ENCODE data around the gene CCDC194.

Gene CCDC194

DNA sequence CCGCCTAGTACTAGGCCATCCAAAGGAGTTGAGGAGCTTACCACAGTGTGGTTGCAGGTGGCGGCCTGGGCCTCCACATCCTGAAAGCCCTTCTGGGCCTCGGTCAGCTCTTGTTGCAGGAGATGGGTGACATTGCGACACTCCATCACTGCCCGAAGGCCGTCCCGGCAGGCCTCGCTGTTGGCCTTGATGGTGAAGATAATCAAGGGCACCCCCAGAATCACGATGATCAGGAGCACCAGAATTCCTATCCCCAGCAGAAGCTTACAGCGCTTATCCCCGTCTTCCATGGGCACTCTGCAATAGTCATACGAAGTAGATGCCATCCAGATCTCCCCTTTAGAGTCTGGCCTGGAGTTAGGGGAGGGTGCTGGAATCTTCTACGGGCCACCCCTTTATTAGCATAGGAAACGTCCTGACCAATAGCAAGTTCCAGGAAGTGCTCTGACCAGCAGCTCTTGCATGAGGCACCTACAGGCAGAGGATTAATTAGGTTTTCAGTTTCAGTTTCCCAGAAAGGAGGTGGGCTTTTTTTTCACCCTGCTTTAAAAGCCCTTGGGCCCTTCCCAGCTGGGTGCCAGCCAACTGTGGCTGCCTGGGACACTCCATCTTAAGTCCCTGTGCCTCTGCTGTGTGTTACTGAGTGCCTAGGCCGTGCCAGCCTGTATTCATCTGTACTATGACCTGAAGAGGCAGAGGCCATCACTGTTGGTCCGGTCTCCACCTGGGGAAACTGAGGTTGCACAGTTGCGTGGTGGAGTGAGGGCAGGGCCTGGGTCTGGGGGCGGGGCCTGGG lies 11.5 kb upstream of the CCDC194 start, which contains the start of gene BST2:
Gene BST2, minus strand, starts transcription at position 381 of the 796 bp plus-strand sequence. Its CDS starts 55 bp downstream, at position 326.
- peak; percentile 67 for DNase-seq

DNA sequence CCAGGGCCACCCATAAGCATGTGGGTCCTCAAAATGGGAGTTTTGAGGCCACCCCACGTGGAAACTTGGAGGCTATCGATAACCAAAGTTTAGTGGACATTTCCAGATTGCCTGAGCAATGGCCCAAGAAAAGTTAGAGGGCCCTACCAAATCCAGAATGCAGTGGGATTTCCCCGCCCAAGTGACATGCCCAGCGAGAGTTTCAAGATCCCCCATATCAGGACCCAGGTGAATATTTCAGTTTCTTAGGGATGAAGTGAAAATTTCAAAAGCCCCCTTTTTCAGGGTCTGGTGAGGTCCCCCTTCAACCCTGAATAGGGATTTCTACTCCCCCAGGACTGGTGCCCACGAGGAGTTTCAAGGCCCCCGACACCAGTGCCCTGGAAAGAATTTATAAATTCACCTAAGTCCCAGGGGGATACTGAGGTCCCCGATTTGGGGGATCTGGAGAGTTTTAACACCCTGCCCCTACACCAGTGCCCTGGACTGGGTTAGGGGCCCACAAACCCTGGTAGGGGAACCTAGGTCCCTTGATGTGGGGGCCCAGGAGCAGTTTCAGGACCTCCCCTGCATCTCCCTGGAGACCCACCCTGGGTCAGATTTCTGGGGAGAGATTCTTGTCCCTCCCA lies 10.7 kb upstream of the CCDC194 start:
- DNase-seq, result no peak

DNA sequence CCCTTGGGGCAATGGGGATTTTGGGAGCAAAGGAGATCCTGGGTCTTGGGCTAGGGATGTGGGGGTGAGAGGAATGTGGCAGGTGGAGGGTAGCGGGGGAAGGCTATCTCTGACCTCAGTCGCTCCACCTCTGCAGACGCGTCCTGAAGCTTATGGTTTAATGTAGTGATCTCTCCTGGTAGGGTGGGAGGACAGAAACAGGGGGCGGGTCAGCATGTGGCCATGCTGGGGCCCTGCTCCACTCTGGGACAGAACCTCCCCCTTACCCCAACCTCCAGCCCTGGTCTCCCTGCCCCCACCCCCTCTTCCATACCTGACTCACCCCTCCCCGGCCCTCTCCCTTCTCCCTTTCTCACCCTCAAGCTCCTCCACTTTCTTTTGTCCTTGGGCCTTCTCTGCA lies 10.0 kb upstream of the CCDC194 start:
- no peak for DNase-seq

DNA sequence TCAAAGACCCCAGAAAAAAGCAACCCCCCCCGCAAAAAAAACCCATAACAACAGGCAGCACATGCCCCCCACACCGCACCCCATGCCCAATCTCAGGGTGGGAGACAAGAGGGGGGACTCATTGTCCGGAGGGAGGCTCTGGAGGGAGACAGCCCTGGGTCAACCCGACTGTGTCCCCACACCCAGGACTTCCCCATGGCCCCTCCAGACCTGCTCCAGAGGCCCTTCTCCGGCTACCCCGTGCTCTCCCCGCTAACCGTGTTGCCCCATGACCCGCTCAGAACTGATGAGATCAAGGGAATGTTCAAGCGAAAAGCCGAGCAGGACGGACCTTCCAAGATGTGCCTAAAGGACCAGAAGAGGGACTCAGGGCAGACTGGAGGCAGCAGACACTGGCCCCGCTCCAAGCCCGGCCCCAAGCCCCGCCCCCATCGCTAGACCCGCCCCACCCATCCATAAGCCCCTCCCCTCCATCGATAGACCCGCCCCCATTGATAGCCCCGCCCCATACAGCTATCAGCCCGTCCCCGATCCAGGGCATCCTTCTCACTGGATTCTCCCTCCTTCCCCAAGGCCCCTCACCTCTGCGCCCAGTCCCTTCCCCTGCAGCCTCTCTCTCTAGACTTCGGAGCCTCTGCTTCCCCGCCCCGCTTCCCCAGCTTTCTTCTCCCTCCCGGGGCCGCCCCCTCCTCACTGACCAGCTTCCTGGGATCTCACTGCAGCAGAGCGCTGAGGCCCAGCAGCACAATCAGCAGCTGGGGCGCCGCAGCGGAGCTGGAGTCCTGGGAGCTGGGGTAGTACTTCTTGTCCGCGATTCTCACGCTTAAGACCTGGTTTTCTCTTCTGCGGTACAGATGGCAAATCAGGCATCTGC lies 9.2 kb upstream of the CCDC194 start:
- DNase-seq, result peak; percentile 53

DNA sequence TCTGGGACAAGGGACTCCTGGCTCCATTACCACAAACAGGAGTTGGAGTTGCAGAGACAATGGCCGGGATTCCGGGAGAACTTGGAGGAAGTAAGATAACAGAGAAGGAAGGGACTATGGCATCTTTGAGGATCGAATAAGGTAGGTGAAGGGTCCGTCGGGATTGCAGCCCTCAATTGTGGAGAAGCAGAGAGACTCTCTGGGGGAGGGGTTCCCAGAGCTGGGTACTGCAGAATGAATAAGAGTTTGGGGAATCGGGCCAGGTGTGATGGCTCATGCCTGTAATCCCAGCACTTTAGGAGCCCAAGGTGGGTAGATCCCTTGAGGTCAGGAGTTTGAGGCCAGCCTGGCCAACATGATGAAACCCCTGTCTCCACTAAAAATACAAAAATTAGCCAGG lies 7.6 kb upstream of the CCDC194 start:
- DNase-seq, result no peak

DNA sequence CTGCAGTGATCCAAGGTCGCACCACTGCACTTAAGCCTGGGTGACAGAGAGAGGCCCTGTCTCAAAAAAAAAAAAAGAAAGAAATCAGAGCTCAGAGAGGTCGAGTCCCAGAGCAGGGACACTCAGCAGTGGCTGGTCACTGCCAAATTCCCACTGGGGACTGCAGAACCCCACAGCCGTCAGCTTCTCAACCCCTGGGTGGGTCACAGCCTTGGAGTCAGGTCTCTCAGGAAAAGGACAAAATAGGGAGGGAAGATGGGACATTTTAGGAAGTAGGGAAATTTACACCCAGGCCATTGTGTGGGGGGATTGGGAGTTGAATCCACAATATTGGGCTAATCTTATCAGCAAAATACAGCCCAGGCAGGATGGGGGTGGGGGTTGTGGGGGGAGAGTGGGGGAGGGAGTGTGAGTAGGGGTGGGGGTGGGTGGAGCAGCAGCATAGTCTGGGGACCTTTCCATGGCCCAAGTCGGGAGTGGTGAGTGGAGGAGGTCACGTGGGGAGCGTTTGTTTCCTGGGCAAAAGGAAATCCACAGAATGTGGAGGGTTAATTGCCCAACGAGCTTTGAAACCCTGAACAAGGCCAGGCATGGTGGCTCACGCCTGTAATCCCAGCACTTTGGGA lies 5.0 kb upstream of the CCDC194 start:
- DNase-seq, result no peak

DNA sequence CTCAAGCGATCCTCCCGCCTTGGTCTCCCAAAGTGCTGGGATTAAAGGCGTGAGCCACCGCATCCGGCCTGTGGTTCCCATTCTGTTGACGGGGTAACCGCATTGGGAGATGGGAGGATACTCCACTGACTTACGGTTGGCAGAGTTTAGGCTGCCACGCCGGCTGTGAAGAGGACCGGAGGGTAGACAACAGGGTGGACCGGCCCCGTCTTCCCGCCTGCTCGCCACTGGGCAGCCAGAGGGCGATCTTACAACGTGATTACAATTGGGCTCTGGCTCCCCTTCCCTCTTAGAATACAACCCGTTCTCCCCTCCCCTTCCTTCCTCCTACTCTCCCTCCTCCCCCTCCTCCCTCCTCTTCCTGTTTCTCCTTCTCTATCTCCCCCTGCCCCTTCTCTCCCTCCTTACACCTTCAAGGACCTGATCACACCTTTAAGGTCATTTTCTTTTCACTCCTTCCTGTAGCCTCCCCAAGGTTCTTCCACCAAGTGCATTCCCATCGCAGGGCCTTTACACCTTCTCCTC lies 957 bp upstream of the CCDC194 start:
- peak; percentile 88 for DNase-seq

DNA sequence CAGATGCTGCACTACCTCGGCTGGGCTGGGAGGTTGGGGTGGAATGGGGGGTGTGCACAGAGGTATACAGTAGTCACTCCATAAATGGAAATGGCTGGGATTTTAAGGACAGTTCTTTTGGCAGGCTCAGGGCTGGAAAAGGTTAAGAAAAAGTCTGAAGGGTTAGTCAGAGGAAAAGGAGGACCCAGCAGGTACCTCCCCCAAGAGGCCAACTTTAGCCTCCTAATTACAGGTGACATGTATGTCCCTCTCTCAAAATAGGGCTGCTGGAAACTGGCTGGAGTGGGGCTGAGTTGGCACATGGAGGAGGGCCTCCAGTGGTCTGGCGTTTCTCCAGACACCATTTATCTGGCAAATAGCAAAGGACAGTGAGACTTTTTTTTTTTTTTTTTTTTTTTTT lies 994 bp downstream of the CCDC194 start:
- no peak for DNase-seq

DNA sequence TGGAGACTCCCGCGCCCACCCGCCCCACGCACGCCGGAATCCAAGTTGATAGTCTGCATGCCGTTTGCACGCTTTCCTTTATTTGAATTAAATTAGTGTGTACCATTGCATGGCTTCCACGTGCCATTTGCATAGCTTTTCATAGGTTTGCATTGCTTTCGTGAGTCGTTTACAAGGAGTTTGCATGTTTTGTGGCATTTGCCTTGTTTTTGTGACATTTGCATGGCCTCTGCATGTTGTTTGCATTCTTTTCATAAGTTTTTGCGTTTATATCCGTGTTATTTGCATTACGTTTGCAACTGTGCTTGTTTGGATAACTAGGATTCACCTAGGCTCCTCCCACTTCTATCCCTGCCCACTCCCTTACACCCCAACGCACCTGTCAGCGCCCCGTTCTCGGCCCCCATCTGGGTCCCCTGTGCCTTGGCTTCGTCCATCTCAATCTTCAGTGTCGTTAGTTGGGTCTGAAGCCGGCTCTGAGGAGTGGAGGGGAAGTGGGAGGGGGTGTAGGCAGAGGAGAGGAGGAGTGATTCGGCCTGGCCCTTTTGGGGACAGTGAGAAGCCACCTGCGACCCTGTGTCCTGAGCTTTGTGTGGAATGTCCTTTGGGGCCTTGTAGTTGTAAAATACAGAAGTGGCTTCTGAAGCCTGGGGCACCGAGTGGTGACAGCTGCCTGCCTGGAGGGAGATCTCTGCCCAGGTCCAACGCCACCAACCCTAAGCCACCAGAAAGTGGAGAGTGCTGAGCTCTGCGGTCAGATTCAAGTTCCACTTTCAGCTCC lies 2.4 kb downstream of the CCDC194 start:
- DNase-seq, result peak; percentile 13

DNA sequence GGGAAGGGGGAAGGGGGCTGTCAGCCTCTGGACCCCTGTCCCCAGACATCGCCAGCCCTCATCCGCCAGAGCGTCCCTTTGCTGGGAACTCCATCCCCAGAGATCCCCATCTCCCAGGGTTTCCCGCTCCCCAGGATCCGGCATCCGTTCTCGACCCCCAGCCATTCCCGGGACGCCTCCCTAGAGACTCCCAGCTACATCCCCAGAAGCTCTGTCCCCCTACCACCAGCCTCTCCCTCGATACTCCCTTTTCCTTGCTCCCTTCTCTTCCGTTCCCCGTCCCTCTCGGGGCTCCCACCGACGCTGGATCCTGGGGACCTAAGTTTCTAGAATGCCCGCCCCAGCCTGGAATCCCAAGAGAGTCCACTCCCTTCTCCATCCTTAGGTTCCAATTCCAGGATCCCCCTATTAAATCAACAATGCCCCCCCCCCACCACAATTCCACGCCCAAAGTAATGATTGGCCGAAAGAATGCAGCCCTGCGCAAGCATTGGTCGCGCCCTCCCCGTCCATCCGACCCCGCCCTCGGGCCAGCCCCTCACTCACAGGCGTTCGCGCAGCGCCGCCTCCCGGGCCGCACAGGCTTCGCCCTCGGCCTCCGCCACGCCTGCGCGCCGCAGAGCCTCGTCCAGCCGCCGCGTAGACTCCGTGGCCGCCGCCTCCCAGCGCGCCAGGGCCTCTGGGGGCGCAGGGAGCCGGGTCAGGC lies 3.2 kb downstream of the CCDC194 start:
- peak; percentile 96 for DNase-seq

DNA sequence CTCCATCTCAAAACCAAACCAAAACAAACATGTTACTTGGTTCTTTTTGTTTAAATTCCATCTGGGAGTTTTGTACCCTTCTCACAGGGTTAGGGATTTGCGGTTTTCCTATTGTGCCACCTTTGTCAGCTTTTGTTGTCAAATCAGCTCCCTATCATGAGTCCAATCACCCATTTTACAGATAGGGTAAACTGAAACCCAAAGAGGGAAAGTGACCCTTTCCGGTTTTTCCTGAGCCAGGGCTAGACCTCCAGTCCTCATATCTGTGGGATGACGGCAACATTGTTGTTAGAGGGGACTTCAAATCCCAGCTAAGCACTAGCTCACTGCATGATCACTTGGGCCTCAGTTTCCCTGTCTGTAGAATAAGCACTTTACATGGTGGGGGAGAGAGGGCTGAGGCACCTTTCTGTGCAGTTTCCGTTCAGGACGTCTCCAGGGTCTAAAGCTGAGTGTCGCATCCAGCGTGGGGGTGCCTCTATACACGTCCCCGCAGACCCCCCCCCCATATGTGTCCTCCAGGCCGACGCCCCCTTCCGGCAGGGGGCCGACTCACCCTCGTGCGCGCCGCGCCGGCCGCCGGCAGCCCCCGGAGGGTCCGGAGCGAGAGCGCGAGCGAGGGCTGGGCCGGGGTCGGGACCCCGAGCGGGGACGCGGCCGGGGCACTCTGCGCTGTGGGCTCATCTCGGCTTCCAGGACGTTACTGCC lies 3.9 kb downstream of the CCDC194 start:
- no peak for DNase-seq

DNA sequence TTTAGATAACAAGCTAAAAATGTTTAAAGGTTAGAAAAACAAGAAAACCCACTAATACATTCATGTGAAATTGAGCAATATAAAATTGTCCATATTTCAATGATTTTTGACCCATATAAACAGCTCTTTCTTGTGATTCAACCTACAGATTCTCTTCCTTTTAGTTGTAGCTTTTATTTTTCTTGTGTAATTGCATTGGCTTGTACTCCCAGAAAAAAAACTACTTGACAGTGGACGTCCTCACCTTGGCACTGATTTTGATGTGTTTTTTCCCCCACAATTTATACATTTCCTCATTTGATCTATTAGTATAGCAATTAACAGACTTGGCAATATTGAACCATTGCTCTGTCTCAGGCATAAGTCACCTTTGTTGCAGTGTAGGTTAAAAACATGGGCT lies 4.7 kb downstream of the CCDC194 start:
- no peak for DNase-seq

DNA sequence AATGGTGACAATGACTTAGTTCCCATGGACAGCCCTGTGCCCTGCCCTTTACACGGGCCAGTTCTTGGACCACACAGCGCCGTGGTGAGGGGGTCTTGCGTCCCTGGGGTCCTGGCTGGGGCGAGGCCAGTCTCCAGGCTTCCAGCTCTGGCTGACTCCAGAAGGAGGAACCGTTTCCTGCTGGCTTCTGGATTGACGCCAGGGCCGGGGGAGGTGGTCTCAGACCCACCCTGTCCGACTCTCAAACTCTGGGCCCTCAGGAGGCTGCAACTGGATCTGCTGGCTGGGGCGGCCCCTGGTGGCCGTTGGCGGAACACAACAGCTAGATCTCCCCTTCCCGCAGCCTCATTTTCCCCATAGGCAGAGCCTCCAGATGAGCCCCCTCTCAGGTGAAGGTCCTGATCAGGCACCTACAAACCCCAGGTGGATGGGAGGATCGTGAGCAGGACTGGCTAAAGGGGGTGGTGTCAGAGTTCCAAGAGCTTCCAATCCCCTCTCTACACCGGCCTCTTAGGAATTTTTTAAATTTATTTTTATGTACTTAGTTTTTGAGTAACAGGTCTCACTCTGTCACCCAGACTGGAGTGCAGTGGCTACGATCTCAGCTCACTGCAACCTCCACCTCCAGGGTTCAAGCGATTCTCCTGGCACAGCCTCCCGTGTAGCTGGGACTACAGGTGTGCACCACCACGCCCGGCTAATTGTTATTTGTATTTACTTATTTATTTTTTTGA lies 8.0 kb downstream of the CCDC194 start:
- DNase-seq, result peak; percentile 77

DNA sequence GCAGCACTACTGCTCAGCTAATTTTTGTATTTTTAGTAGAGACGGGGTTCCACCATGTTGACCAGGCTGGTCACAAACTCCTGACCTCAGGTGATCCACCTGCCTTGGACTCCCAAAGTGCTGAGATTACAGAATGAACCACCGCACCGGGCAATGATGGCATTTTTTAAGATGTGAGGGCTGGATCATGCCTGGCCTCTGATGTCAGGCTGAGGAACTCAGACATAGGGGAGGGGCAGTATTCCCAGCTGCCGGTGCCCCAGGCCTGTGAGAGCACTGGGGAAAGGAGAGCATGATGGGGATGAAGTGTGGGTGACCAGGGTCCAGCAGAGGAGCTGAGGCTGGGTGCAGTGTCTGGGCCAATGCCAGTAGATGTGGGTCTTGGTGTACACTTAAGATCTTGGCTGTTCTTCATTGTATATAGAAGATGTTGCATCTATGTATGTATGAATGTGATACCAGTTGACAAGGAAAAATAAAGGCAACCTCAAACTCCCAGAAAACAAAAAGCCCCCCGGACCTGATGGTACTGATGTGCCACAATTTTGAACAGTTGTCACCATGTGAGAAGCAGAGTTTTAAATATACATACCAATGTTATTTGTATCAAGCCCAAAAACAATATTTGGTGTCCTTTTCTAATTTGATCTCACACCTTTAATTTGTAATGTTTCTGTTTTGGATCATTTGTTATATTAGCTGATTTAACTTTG lies 13.4 kb downstream of the CCDC194 start:
- DNase-seq, result no peak

DNA sequence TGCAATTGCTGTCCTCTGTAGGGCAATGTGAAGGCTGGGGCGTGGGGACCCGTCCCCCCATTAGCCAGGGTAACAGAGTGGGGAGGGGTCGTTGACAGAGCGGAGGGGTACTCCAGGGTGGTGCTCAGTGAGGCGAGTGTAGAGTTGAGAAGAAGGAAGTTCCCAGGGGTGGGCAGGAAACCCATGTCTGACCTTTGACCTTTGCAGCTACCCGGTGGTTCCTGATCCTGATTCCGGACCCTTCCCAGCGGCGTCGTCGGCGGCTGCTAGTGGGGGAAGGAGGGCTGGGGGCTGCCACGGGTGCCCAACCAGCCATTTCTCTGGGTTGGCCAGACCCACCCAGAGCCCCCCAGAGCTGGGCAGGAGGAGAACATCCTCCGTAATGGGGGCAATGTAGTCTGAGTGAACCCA lies 14.8 kb downstream of the CCDC194 start:
- DNase-seq, result no peak

DNA sequence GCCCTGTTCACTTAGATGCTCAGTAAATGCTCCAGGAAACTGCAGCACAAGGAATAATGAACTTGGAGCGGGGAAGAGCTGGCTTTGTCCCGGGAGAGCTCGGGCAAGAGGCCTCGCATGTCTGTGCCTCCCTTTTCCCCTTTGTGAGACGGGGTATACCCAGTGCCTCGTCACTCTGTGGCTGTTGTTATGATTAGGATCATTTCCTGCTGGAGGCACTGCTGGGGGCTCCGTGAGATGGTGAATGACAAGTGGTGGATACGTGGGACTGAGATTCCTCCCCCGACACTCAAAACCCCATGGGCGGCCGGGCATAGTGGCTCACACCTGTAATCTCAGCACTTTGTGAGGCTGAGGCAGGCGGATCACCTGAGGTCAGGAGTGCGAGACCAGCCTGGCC lies 15.7 kb downstream of the CCDC194 start:
- DNase-seq, result no peak

DNA sequence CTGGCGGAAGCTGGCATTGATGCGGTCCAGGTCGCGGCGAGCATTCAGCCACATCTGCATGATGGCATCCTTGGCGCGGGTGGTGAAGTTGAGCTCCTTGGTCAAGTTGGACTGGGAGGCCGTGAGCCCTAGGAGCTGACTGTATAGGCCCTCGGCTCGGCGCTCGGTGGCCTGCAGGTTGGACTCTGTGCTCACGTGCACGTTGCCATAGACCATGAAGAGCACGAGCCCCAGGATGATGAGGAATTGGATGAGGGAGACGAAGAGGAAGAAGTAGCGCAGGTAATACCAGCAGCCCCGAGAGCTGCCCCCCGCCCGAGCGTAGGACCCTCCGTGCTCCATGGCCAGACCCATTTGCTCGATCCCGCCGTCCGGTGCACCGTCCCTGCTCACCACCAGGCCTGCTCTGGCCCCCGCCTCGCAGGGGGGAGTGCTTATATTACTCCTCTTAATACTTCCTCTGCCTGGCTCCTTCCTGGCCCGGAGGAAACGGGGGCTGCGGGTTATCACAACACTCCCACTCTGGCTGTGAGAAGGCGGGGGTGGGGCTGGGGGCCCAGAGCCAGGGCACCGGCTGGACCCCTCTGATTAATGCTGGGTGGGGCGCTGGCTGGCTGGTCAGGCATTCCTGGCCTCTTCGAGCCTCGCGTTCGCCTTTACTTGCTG lies 16.9 kb downstream of the CCDC194 start, which contains the start of gene PLVAP:
Gene PLVAP, minus strand, starts transcription at position 408 of the 666 bp plus-strand sequence. Its CDS starts 54 bp downstream, at position 354.
- no peak for DNase-seq

DNA sequence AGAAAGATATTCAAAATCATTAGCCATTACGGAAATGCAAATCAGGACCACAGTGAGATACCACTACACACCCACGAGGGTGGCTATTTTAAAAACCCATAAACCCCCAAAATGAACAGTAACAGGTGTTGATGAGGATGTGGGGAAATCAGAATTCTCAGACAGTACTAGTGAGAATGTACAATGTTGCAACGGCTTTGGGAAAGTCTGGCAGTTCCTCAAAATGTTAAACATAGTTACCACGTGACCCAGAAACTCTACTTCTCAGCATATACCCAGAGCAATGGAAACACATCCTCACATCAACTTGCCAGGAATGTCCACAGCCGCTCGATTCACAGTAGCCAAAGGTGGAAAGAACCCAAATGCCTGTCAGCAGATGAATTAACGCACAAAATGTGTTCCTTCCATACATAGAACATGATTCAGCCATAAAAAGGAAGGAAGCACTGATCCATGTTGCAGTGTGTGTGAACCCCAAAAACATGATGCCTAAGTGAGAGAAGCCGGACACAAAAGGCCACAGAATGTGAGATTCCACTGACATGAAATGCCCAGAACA lies 23.9 kb downstream of the CCDC194 start:
- no peak for DNase-seq
